ENCODE data around the gene RIPK1.

GRCh38 chr6:3135668-3136291 lies 67.5 kb downstream of the RIPK1 start:
- TF ChIP-seq CTCF (IDR thresholded peaks at IDR 0.05) (no peak), POLR2A (IDR thresholded peaks at IDR 0.05) (no peak)
